Esophagus (tissue), 2 donors: ENCODE data around the gene ECEL1. TPM values are rescaled to one million over a fixed set of nuclear protein-coding genes. Genes with fewer than 3 reads are reported as not detected.

ENCODE experiments used
- H3K27ac ChIP-seq, 2 donors: one replicate each; pipeline ENCODE4 v1.5.1; 2013; ENCODE audit warnings: low read depth in 2 of 2, mild to moderate bottlenecking in 2 of 2, inconsistent platforms in 1 of 2, low read length in 1 of 2, moderate library complexity in 1 of 2
- H3K27me3 ChIP-seq, 2 donors: one replicate each; pipeline ENCODE4 v1.6.1; 2013; ENCODE audit warnings: low read length in 2 of 2, control low read depth in 1 of 2, mild to moderate bottlenecking in 1 of 2; ENCODE audit not compliant: insufficient read depth in 2 of 2, control insufficient read depth in 1 of 2
- H3K36me3 ChIP-seq, 2 donors: one replicate each; pipeline ENCODE4 v1.6.1; 2013; ENCODE audit warnings: low read length in 1 of 2; ENCODE audit not compliant: control insufficient read depth in 2 of 2, insufficient read depth in 2 of 2
- H3K4me1 ChIP-seq, 2 donors: one replicate each; pipeline ENCODE4 v1.6.1; 2013; ENCODE audit warnings: low read length in 1 of 2; ENCODE audit not compliant: control insufficient read depth in 2 of 2, insufficient read depth in 2 of 2
- H3K4me3 ChIP-seq, 2 donors: one replicate each; pipeline ENCODE4 v1.5.1; 2013; ENCODE audit warnings: low read length in 2 of 2, mild to moderate bottlenecking in 2 of 2, low read depth in 1 of 2, moderate library complexity in 1 of 2
- H3K9me3 ChIP-seq, 2 donors: one replicate each; pipeline ENCODE4 v1.6.1; 2013; ENCODE audit warnings: mild to moderate bottlenecking in 2 of 2, low read depth in 1 of 2, low read length in 1 of 2, moderate library complexity in 1 of 2; ENCODE audit not compliant: control insufficient read depth in 2 of 2, insufficient read depth in 1 of 2
- WGBS, 2 donors: extraction: QIAGEN DNeasy Blood & Tissue Kit; methylation state at CpG; one replicate each; pipeline ENCODE4 v1.1.7; 2013; 5-methylcytosine and 5-hydroxymethylcytosine counted together
- polyA plus RNA-seq, 2 donors: library from polyadenylated mRNA; stranded (reverse); fragments of 200-250 nt; gene quantifications; one replicate each; pipeline ENCODE4 v1.2.3, GENCODE V29; 2013
- donor health status: healthy with polysubstance abuse.
- donor health status: Bipolar disorder and iron deficiency.

The ECEL1 gene
- polyA plus RNA-seq, 2 donors, result 0.31 TPM; not detected in 1

- WGBS, 2 donors, result 85 to 86% methylated on average over 24 of the region's 24 CpGs
- H3K27ac ChIP-seq, result no peak overlapping the region
These were observed 5.5 kb upstream of the ECEL1 start for GRCh38 chr2:232492963-232493700.

GRCh38 chr2:232492236-232492848 is 4.7 kb upstream of the ECEL1 start:
- H3K4me1 ChIP-seq, result no peaks in the 10 kb centered on the region
- no peak overlapping the region for H3K4me3 ChIP-seq
- WGBS, 2 donors, result 62 to 70% methylated on average over 8 of the region's 8 CpGs
- H3K27me3 ChIP-seq, result peaks cover 9 to 19% of the 10 kb centered on the region in 2 donors
- H3K27ac ChIP-seq, result no peak overlapping the region
- H3K36me3 ChIP-seq, result no peaks in the 10 kb centered on the region
- H3K9me3 ChIP-seq, result no peaks in the 10 kb centered on the region

More at GRCh38 chr2:232492963-232493700, 5.5 kb upstream of the ECEL1 start:
- no peaks in the 10 kb centered on the region for H3K4me1 ChIP-seq
- no peak overlapping the region for H3K4me3 ChIP-seq
- H3K9me3 ChIP-seq, result no peaks in the 10 kb centered on the region
- H3K27me3 ChIP-seq, result peaks cover 5 to 12% of the 10 kb centered on the region in 2 donors
- H3K36me3 ChIP-seq, result no peaks in the 10 kb centered on the region

GRCh38 chr2:232491139-232491780 is 3.6 kb upstream of the ECEL1 start:
- Histone ChIP-seq H3K9me3 (no peaks in the 10 kb centered on the region), H3K27ac (no peak overlapping the region), H3K4me1 (peaks cover 0 to 7% of the 10 kb centered on the region in 2 donors), H3K4me3 (no peak overlapping the region), H3K27me3 (peaks cover 16 to 19% of the 10 kb centered on the region in 2 donors), H3K36me3 (no peaks in the 10 kb centered on the region)
- 88 to 91% methylated on average over 12 of the region's 12 CpGs for WGBS, 2 donors

GRCh38 chr2:232490221-232491138 is 2.8 kb upstream of the ECEL1 start:
- WGBS, 2 donors, result 81 to 86% methylated on average over 30 of the region's 30 CpGs
- peaks cover 3 to 7% of the 10 kb centered on the region in 2 donors for H3K4me1 ChIP-seq
- no peak overlapping the region for H3K27ac ChIP-seq
- H3K27me3 ChIP-seq, result peaks cover 19 to 20% of the 10 kb centered on the region in 2 donors
- no peaks in the 10 kb centered on the region for H3K36me3 ChIP-seq
- H3K9me3 ChIP-seq, result no peaks in the 10 kb centered on the region
- no peak overlapping the region for H3K4me3 ChIP-seq

GRCh38 chr2:232489516-232490220 is 2.0 kb upstream of the ECEL1 start:
- H3K27me3 ChIP-seq, result peaks cover 19 to 21% of the 10 kb centered on the region in 2 donors

GRCh38 chr2:232488721-232489300 is 1.2 kb upstream of the ECEL1 start:
- Histone ChIP-seq H3K36me3 (no peaks in the 10 kb centered on the region), H3K9me3 (no peaks in the 10 kb centered on the region), H3K27me3 (peaks cover 19 to 21% of the 10 kb centered on the region in 2 donors), H3K4me3 (no peak overlapping the region), H3K4me1 (peaks cover 3 to 7% of the 10 kb centered on the region in 2 donors), H3K27ac (no peak overlapping the region)
- 86 to 96% methylated on average over 5 of the region's 5 CpGs for WGBS, 2 donors

More at GRCh38 chr2:232489516-232490220, 2.0 kb upstream of the ECEL1 start:
- 73 to 75% methylated on average over 9 of the region's 9 CpGs for WGBS, 2 donors
- no peak overlapping the region for H3K27ac ChIP-seq
- H3K4me3 ChIP-seq, result no peak overlapping the region
- no peaks in the 10 kb centered on the region for H3K9me3 ChIP-seq
- H3K4me1 ChIP-seq, result peaks cover 3 to 7% of the 10 kb centered on the region in 2 donors
- H3K36me3 ChIP-seq, result no peaks in the 10 kb centered on the region

GRCh38 chr2:232488097-232488711 is 570 bp upstream of the ECEL1 start:
- H3K4me3 ChIP-seq, result no peak overlapping the region
- H3K36me3 ChIP-seq, result no peaks in the 10 kb centered on the region
- peaks cover 19 to 21% of the 10 kb centered on the region in 2 donors for H3K27me3 ChIP-seq
- no peaks in the 10 kb centered on the region for H3K9me3 ChIP-seq
- peaks cover 3 to 7% of the 10 kb centered on the region in 2 donors for H3K4me1 ChIP-seq
- H3K27ac ChIP-seq, result no peak overlapping the region
- 47 to 55% methylated on average over 16 of the region's 16 CpGs for WGBS, 2 donors

- peak overlapping the region in 1 of 2 donors; percentile 28 for H3K4me3 ChIP-seq
- H3K36me3 ChIP-seq, result no peaks in the 10 kb centered on the region
- WGBS, 2 donors, result 4% methylated on average over 68 to 74 of the region's 74 CpGs
- peaks cover 19 to 21% of the 10 kb centered on the region in 2 donors for H3K27me3 ChIP-seq
- no peaks in the 10 kb centered on the region for H3K9me3 ChIP-seq
- no peak overlapping the region for H3K27ac ChIP-seq
- H3K4me1 ChIP-seq, result peaks cover 3 to 7% of the 10 kb centered on the region in 2 donors
These were observed 863 bp downstream of the ECEL1 start for GRCh38 chr2:232486558-232487384.
